ENCODE results near the gene NUDT14. TPM values are rescaled to one million over a fixed set of nuclear protein-coding genes. Genes with fewer than 3 reads are reported as not detected.

The NUDT14 gene
- total and polyA plus RNA-seq, 8 donors: 15.2 to 62.6 (median 26.6) TPM; not detected in 1

- TF ChIP-seq POLR2AphosphoS5 (IDR thresholded peaks at IDR 0.05) (no peak), POLR2A (IDR thresholded peaks at IDR 0.05) (no peak), EP300 (IDR thresholded peaks at IDR 0.05) (no peak), CTCF (IDR thresholded peaks at IDR 0.05) (no peak)
- peaks cover 25 to 49% (median 41%) of the 10 kb centered on the region in 4 donors for H3K4me1 ChIP-seq
- no peaks in the 10 kb centered on the region for H3K36me3 ChIP-seq
- DNase-seq: no peak
- intact Hi-C loops (cut with DNase I; ENCODE audit: low total_unique reads): no loop called here
- H3K4me3 ChIP-seq: no peak overlapping the region
- WGBS, 5 donors: 61 to 77% (median 71%) methylated on average over 18 to 32 of the region's 32 CpGs
- H3K27ac ChIP-seq: no peak overlapping the region
- peaks cover 0 to 72% (median 17%) of the 10 kb centered on the region in 3 donors for H3K27me3 ChIP-seq
- no peaks in the 10 kb centered on the region for H3K9me3 ChIP-seq
These were observed 15.2 kb downstream of the NUDT14 start for GRCh38 chr14:105165761-105166485.

- TF ChIP-seq CTCF (IDR thresholded peaks at IDR 0.05) (no peak), EP300 (IDR thresholded peaks at IDR 0.05) (no peak)
- peaks cover 18 to 42% (median 34%) of the 10 kb centered on the region in 4 donors for H3K4me1 ChIP-seq
- intact Hi-C loops (cut with DNase I; ENCODE audit: low total_unique reads): no loop called here
- H3K9me3 ChIP-seq: no peaks in the 10 kb centered on the region
- no peak overlapping the region for H3K4me3 ChIP-seq
- no peaks in the 10 kb centered on the region for H3K36me3 ChIP-seq
- no peak overlapping the region for H3K27ac ChIP-seq
- no peak for DNase-seq
- 53 to 68% (median 60%) methylated on average over 1 to 10 of the region's 10 CpGs for WGBS, 5 donors
- peaks cover 0 to 64% (median 17%) of the 10 kb centered on the region in 3 donors for H3K27me3 ChIP-seq
These were observed 15.9 kb downstream of the NUDT14 start for GRCh38 chr14:105165134-105165704.

- Histone ChIP-seq H3K27ac (no peak overlapping the region), H3K9me3 (no peaks in the 10 kb centered on the region), H3K36me3 (no peaks in the 10 kb centered on the region), H3K4me1 (peaks cover 10 to 27% (median 21%) of the 10 kb centered on the region in 4 donors), H3K4me3 (no peak overlapping the region), H3K27me3 (peaks cover 0 to 47% (median 14%) of the 10 kb centered on the region in 3 donors)
- intact Hi-C loops (cut with DNase I; ENCODE audit: low total_unique reads): no loop called here
- no peak for DNase-seq
- WGBS, 5 donors: 83 to 89% (median 88%) methylated on average over 12 to 18 of the region's 18 CpGs
- TF ChIP-seq EP300 (IDR thresholded peaks at IDR 0.05): no peak
- no peak for TF ChIP-seq CTCF (IDR thresholded peaks at IDR 0.05)
- TF ChIP-seq POLR2AphosphoS5 (IDR thresholded peaks at IDR 0.05): no peak
- TF ChIP-seq POLR2A (IDR thresholded peaks at IDR 0.05): no peak
These were observed 17.9 kb downstream of the NUDT14 start for GRCh38 chr14:105163040-105163742.

- intact Hi-C loops (cut with DNase I; ENCODE audit: low total_unique reads): no loop called here
- H3K36me3 ChIP-seq: no peaks in the 10 kb centered on the region
- 87 to 100% (median 94%) methylated on average over 2 of the region's 2 CpGs; no CpG with 5 or more reads in 1 of the 5 donors for WGBS, 5 donors
- no peaks in the 10 kb centered on the region for H3K9me3 ChIP-seq
- H3K27me3 ChIP-seq: peaks cover 0 to 43% (median 11%) of the 10 kb centered on the region in 3 donors
- H3K4me3 ChIP-seq: no peak overlapping the region
- peaks cover 7 to 23% (median 17%) of the 10 kb centered on the region in 4 donors for H3K4me1 ChIP-seq
- H3K27ac ChIP-seq: no peak overlapping the region
- TF ChIP-seq POLR2AphosphoS5 (IDR thresholded peaks at IDR 0.05) (no peak), POLR2A (IDR thresholded peaks at IDR 0.05) (no peak), EP300 (IDR thresholded peaks at IDR 0.05) (no peak), CTCF (IDR thresholded peaks at IDR 0.05) (no peak)
- no peak for DNase-seq
These were observed 18.5 kb downstream of the NUDT14 start for GRCh38 chr14:105162669-105162979.
